NCI-H2196 (cell line): ENCODE data around the gene TBX5.

ENCODE experiments used
- DNase-seq: peaks from one replicate; lab custom pipeline; 2025; ENCODE audit not compliant: unreplicated experiment; lab: John Stamatoyannopoulos, UW

Gene TBX5

DNA sequence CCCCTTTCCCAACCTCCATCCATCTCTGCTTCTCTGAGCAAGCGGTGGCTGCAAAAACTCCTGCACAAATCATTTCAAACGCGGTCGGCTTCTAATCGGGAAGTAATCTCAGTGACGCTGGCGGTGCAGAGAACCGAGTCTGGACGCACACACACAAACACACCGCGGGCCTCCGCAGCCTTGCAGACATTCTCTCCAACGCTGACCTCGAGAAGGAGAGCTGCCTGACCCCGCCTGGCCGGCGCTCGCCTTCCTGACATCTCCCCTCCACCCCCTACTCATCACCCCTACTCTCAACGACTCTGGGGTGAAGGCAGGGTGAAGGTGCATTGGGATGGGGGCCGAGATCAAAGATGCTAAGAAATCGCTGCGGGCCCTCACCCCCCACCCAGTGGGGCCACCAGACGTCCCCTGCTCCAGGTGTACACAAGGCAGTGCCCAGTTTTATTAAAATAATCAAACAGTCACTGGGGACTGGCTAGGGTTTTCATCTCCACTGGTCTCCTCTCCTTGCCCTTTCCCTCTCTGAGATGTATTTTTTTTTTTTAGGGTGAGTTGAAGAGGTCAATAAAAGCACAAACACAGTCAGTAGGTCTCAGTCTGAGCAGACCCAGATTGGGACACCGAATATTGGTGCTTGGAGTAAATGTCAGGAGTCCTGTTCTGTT lies 506 bp upstream of the TBX5 start:
- DNase-seq: no peak

- DNase-seq: no peak
Observed at GRCh38 chr12:114404926-114405518, 922 bp downstream of the TBX5 start.

DNA sequence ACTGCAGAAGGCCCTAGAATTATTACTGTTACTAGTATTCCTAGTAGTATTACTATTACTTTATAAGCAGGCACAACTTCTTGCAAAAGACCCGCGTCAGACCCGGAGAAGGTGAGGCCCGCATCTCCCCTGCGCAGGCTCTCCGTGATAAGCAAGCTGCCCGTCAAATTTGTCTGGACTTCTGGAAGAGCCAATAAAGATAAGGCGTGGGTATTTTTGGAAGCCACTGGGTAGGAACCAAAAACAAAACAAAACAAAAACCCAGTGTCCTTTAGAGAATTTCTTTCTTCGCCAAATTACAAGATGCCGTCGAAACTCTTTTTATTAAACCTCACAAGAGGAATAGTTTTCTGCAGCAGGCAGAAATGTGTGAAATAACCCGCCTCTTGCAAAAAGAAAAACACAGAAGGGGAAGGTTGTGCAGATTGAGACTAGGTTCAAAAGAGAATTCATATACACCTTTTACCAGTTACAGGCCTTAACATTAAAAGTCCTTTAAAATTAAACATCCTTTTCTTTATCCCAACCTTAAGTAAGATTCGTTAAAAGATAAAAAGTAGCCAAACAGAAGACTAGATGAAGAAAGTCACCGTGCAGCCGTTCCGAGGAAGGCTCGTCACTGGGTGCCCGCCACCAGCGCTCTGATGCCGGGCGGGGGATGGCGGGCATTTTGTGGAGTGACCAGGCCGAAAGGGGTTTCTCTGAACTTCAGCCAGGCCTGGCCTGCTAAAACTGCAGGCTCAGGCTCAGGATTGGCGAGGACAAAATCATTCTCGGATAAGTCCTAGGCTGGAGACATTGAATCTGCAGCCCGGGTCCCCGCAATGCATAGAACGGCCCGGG lies 1.6 kb downstream of the TBX5 start:
- DNase-seq: no peak

DNA sequence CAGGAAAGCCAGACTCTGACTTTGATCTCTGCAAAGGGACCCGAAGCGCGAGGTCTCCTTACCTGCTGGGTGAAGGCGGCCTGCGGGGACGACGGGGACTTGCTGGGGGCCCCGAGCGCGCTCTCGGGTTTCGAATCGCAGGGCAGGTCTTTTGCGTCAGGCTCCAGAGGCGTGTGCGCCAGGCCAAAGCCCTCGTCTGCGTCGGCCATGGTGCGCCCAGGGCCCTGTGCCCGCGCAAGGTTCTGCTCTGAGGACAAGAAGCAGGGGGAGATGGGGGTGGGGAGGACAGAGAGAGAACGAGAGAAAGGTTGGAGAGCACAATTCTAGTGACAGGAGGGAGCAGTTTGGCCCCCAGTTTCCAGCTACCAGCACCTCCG lies 2.3 kb downstream of the TBX5 start:
- no peak for DNase-seq

DNA sequence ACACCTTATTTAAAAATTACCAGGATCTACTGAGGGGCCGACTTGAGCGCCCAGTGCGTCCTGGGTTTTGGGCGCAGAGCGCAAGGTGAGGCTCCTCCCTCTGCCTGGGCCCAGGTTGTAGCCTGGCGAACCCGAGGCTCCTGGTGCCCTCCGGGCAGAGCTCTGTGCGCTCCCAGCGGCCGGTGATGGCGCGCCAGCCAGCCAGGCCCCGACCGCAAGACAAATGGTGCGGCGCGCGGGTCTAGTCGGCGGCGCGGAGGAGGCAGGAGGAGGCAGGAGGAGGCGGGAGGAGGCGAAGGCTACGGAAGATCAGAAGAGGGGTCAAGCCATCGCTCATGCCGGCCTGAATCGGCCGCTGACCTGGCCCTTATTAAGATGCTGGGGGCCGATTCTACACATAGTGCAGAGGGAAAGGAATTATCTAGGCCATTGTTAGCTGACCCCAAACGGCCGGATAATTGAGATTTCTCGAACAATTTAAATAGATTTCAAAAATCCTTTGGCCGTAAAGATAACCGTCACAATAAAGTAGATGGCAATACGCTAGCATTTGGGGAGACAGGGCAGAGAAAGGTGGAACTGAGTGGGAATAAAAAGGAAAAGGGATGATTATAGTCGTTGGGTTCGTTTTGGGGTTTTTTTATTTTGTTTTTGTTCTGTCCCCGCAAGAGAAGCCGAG lies 2.8 kb downstream of the TBX5 start:
- no peak for DNase-seq

DNA sequence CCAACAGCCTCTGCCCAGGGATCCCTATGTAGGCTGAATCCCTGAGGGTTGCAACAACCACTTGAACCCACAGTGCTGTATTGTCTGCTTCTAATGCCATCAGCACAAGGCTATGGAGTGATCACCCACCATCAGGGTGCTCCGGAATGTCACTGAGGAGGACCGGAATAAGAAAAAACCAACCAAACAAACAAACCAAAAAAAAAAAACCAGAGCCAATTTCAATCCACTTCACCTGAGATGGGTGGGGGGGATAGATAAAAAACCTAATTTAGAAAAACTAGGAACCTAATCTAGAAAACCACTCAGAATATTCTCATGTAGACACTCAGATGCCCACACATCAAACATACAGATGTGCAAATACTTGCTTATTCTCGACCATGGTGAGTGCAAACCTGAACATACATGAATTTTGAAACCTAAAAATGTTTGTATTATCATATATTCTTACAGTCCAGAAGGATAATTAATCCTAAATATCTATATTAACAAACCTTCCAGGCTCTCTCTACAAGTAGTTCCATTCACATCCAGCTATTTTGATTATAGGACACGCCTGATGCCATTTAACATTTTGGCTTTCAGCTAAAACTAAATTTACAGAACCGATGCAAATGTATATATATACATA lies 3.7 kb downstream of the TBX5 start:
- no peak for DNase-seq

DNA sequence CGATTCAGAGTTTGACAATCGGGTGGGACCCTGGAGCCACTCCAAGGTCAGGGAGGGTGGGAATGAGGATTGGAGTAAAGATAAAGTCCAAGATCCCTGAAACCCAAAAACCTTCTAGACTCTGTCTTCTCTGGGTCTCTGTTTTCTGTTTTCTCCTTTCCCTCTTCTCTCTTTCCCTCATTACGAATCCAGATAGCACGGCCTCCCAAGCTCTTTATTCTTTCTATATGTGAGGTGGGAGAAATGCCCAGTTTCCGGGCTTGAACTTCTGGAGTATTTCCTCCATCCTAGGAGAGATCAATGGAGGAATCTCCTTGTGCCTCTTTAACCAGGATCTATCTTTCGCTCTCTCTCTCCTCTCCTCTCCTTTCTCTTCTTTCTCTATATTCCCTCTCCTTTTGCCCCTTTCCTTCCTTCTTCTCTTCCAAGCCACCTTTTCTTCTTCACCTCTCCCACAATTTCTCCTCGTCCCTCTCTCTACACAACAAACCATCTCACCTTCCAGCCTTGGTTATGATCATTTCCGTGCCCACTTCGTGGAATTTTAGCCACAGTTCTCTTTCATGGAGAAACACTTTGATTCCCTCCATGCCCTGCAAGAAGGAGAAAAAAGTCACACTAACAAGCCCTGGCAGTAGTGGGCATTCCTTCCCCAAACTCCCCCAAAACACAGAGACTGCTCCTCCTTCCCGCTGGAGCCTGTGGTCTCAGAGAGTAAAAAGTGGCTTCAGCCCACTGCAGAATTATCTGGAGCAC lies 4.4 kb downstream of the TBX5 start:
- no peak for DNase-seq

DNA sequence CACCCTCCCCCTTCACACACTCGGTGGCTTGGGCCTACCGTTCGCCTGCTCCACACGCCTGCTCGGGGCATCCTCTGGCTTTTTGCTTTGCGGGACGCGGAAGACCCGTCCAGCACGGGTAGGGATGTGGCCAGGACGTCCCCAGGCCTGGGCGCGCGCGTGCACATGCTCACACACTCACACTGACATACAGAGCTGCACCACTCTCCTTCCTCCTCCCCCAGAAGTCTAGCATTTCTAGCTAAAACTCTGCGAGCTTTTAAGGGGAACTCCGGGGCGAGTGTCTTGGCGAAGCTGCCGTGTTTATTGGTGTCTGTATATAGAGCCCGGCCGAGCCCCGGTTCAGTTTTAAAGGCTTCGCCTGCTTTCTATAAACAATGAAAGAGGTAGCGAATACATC lies 5.0 kb downstream of the TBX5 start:
- no peak for DNase-seq

DNA sequence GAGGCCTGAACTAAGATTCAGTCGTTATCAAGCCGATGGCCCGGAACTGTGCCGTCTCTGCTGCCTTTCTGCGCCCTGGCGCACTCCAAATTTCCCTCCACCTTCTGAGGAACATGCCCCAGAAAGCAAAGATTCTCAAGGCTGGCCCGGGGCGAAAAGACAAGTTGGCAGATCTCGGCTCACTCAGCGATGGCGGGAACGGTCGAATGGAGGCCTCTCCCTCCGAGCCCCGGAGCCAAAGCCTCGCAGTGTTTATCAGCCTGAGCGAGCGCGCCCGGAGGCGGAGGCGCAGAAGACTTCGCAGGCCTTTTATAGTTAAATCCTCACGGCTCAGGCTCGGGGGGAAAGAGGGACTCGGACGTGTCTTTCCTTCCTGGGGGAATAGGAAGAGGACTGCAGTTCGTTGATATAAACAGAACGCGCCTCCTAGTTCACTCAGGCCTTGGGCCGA lies 5.6 kb downstream of the TBX5 start:
- DNase-seq: no peak

DNA sequence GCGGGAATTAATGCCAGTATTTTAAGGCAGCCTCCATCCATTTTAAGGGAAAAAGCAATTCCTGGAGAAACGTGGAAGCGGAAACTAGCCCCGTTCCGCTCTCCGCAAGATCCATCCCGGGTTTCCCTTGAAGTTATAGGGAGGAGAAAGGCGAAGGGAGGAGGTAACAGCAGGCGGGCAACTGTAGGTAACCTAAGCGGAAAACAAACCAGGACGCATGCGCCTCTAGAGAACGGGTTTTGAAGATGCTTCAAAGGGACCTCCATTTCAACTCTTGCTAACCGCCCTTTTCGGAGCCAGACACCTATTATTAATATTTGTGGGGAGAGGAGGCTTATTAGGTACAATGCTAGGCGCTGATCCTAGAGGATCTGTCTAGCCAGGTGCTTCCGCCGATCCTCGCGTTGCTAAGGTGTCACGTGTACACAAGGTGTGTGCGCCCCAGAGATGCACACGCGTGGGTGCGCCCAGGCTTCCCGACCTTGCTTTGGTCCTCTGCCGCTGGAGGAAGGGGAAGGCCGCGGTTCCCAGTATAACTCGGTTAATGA lies 6.2 kb downstream of the TBX5 start:
- DNase-seq: no peak

GRCh38 chr12:114397978-114398881 lies 7.7 kb downstream of the TBX5 start:
- no peak for DNase-seq

DNA sequence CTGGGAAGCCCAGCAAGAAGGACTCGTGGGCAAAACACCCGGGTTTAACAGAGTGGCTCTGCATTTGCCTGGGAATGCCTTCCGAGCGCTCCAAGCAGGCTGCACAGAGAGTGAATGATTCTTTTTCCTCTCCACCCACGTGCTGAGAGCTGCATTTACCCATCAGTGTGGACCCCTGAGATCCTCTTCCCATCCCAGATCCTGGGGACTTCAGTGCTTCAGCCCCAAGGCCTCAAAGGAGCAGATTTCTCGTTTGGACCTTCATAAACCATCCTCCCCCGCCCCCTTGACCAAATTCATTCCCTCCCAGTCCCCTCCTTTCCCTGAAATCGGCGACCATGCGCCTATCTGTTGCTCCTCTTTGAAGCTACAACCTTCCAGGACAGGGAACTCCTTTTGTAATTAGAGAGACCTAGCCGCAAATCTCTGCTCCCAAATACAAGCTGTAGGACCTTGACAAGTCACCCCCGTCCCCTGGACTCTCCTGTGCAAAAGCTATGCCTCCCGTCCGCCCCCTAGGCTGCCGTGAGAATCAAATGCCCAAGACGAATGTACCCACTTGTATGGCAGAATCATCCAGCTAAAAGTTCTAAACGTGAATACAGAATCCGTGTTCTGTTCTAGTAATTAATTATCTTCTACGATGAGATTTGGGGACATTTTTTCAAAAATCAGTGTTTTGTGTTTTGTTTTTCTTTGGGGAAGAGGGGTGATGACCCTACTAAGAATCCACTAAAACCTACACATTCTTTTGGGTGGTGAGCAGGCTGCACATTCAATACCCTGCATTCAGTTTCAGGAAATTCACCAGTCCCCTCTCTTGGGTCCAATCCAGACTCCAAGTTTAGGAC lies 8.8 kb downstream of the TBX5 start:
- no peak for DNase-seq

- DNase-seq: no peak
Observed at GRCh38 chr12:114396153-114396868, 9.6 kb downstream of the TBX5 start.

DNA sequence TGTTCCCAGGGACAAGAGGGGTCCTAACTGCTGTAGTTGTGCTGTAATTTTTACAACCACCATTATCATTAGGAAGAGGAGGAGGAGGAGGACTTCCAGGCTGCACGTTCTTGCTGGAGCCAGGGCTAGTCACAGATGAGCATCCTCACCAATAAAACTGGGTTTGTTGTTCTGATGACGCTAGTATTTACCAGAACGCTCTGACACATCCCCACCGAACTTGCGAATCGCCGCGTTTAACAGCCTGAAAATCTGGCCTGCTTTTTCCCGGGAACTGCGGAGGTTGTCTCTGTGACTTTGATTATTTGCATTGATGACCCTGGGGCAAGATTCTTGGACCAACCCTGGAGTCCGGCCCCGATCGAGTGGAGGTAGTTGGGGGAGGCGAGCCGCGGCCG lies 10.2 kb downstream of the TBX5 start:
- DNase-seq: no peak

GRCh38 chr12:114395233-114395632 lies 10.7 kb downstream of the TBX5 start:
- DNase-seq: no peak

GRCh38 chr12:114393569-114393968 lies 12.4 kb downstream of the TBX5 start:
- DNase-seq: no peak

DNA sequence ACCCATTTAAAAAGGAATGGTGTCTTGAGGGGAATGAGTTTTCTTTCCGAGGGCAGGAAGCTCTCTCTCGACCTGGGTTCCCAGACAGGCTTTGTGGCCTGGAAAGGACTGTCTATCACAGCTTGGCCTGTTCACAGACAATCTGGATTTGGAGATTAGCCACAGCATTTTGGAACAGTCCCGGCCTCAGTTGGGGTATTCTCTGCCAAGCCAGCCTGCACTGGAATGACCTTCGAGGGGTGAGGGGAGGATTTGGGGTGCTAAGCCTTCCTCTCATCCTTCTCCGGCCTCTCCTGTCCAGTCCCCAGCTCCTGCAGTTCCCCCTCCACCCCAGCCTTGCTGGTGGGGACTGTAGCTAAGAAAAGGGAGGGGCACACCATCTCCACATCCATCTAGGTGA lies 13.0 kb downstream of the TBX5 start:
- DNase-seq: no peak

- no peak for DNase-seq
Observed at GRCh38 chr12:114391088-114391487, 14.9 kb downstream of the TBX5 start.
